Endometrial microvascular endothelial cells (primary cell): ENCODE results near the gene DLX2. TPM values are rescaled to one million over a fixed set of nuclear protein-coding genes. Genes with fewer than 3 reads are reported as not detected.

ENCODE experiments used
- in situ Hi-C: cut with HindIII; loops from 2 replicates; pipeline ENCODE4 v1.10.0; 2017; ENCODE audit warnings: low sequenced_read_pairs, low pct_unique_long_range_greater_than_20kb; ENCODE audit errors: inconsistent ontology term
- total RNA-seq: library from RNA; depleted of rRNA; stranded (reverse); fragments of >200 nt; gene quantifications from one replicate; pipeline ENCODE4 v1.2.3, GENCODE V29; 2015; ENCODE audit errors: inconsistent ontology term

Gene DLX2
- total RNA-seq, 1 donor from 2014 or later: not detected

GRCh38 chr2:172095905-172096625 lies 6.6 kb downstream of the DLX2 start:
- in situ Hi-C loops: no loop called here

- in situ Hi-C loops: no loop called here
Observed at GRCh38 chr2:172095146-172095904, 7.4 kb downstream of the DLX2 start.

DNA sequence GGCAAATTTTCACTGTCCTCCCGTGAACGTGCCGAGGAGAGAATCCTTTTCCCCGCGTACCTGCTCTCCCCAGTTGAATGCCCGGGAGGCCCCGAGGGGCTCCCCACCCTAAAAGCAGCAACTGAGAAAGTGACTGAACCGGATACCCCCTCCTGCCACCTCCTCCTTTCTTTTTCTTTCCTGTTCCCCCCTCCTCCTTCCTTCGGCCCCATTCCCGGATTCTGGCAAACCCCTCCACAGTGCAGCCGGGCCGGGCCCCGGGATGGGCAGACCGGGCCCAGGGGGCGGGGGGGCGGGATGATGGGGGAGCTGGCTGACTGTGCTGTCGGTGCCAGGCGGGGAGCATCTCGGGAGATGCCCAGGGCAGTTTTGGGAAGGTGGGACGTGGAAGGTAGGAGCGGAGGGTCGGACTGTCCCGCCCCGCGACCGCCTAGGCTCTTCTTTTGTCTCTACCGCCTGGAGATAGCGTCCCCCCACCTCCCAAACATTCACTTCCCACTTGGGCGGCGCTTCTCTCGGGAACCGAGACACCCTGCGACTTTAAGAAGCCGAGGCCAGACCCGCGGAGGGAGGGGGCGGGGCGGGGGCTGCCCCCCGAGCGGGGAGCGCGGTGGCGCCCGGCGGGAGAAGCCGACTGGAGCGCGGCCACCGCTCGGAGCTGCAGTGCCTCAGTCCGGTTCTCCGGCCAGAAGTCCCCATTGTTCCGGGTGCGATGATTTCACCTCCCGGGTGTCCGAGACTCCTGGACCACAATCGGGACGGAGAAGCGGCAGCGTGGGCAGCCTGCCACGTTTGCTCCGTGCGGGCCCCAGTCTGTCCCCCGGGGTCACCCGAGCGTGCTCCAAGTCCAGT lies 8.2 kb downstream of the DLX2 start:
- in situ Hi-C loops: no loop called here

GRCh38 chr2:172093416-172094293 lies 9.0 kb downstream of the DLX2 start:
- in situ Hi-C loops: no loop called here

- in situ Hi-C loops: no loop called here
Observed at GRCh38 chr2:172092716-172093415, 9.8 kb downstream of the DLX2 start.

DNA sequence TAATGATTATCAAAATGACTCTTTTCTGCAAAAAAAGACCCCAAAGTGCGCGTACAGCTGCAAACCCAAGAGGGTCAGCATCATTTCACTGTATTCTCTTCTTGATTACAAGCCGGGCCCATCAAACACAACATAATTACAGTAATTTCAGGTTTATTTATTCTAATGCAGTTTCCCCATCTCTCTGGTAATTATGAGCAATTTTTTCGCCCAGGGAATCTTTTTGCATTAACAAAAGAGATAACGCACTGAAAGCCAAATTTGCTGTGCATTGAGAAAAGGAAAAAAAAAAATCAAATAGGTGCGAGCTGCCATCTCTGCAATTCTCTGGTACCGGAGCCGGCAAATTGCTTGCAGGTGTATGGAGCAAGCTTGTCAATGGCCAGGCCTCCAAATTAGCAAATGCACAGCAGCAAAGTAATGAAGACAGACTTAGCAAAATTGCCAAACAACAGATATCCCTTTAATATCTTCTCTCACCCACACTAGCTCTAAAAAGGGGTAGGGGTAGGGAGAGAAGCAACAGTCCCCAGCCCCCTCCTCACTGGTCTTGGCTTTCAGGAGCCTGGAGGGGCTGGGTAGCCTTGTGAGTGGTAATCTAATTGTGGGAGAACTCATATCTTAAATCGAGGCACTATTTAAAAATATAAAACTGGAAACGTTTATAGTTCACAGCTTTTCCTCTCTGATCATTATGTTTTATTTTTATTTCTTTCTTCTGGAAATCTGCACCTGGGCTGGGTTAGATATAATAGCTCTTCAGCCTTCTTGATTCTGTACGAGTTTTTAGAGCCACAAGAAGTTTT lies 10.7 kb downstream of the DLX2 start:
- in situ Hi-C loops: no loop called here

DNA sequence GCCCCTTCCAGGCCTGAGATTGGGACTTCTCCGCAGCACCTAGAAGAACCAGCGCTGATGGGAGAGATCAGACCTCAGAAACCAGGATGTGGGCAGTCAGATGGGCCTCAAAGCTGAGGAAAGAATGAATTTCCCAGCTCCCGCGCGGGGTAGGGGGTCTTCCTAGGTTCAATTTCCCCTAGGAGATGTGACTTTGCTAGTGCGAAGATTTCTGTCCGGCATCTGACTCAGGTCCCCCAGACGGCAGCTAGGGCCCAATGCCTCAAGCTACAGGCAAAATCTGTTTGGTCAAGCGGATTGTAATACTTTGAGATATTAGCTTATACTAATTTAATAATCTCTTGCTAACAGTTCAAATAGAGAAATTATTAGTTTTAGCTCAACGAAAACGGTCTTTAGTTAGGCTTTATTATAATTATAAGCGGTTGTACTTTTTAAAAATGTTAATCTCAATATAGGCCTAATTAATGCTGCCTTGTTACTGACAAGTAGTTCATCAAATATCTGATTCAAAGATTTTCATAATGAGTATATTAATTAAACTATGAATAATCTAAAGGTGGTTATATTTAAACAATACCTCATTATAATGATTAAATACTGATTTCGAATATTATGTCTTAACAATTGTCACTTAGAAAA lies 11.6 kb downstream of the DLX2 start:
- in situ Hi-C loops: no loop called here

GRCh38 chr2:172090044-172090961 lies 12.4 kb downstream of the DLX2 start:
- in situ Hi-C loops: no loop called here

GRCh38 chr2:172089633-172090032 lies 13.1 kb downstream of the DLX2 start:
- in situ Hi-C loops: no loop called here

- in situ Hi-C loops: no loop called here
Observed at GRCh38 chr2:172089005-172089504, 13.6 kb downstream of the DLX2 start.

GRCh38 chr2:172088245-172089004 lies 14.3 kb downstream of the DLX2 start:
- in situ Hi-C loops: no loop called here

DNA sequence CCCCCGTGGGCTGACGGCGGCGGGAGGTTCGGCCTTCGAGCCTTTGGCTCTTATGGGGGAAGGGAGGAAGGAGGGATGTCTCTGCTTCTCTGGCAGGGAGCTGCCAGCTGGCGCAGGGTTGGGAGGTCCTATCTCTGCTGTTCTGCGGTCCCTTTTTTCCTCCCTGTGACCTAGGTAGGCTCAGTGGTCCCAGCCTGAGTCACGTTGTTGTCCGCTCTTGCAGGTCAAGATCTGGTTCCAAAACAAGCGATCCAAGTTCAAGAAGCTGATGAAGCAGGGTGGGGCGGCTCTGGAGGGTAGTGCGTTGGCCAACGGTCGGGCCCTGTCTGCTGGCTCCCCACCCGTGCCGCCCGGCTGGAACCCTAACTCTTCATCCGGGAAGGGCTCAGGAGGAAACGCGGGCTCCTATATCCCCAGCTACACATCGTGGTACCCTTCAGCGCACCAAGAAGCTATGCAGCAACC lies 14.9 kb downstream of the DLX2 start:
- in situ Hi-C loops: no loop called here

- in situ Hi-C loops: no loop called here
Observed at GRCh38 chr2:172087207-172087779, 15.4 kb downstream of the DLX2 start.
